ENCODE data around the gene DCBLD2.
"Not testable (repeated sequence)": the region's sequence is repeated elsewhere in the genome, so short reads cannot be mapped to it uniquely, and the experiment has no call there.

Gene DCBLD2

GRCh38 chr3:98893740-98894139, 7.8 kb downstream of the DCBLD2 start:
- H3K27ac ChIP-seq: no peak overlapping the region
- no peak overlapping the region for H3K4me3 ChIP-seq

- Histone ChIP-seq H3K4me3 (no peak overlapping the region), H3K27ac (no peak overlapping the region)
Observed at GRCh38 chr3:98892263-98892662, 9.2 kb downstream of the DCBLD2 start.

- no peak overlapping the region for H3K4me3 ChIP-seq
- H3K27ac ChIP-seq: no peak overlapping the region
Observed at GRCh38 chr3:98890965-98891910, 10.3 kb downstream of the DCBLD2 start.

GRCh38 chr3:98890181-98890835, 11.2 kb downstream of the DCBLD2 start:
- Histone ChIP-seq H3K4me3 (no peak overlapping the region), H3K27ac (no peak overlapping the region)

- H3K4me3 ChIP-seq: no peak overlapping the region
- H3K27ac ChIP-seq: no peak overlapping the region
Observed at GRCh38 chr3:98887684-98888083, 13.8 kb downstream of the DCBLD2 start.

- Histone ChIP-seq H3K4me3 (no peak overlapping the region), H3K27ac (no peak overlapping the region)
Observed at GRCh38 chr3:98886525-98886924, 15.0 kb downstream of the DCBLD2 start.

- H3K27ac ChIP-seq: no peak overlapping the region
- no peak overlapping the region for H3K4me3 ChIP-seq
Observed at GRCh38 chr3:98885851-98886250, 15.6 kb downstream of the DCBLD2 start.

- no peak overlapping the region for H3K27ac ChIP-seq
- no peak overlapping the region for H3K4me3 ChIP-seq
Observed at GRCh38 chr3:98884675-98885371, 16.7 kb downstream of the DCBLD2 start.

- H3K4me3 ChIP-seq, H3K27ac ChIP-seq: not testable (repeated sequence)
Observed at GRCh38 chr3:98882614-98883333, 18.7 kb downstream of the DCBLD2 start.

GRCh38 chr3:98877132-98877531, 24.4 kb downstream of the DCBLD2 start:
- H3K27ac ChIP-seq: no peak overlapping the region

GRCh38 chr3:98875535-98875934, 26.0 kb downstream of the DCBLD2 start:
- Histone ChIP-seq H3K27ac (no peak overlapping the region), H3K4me3 (no peak overlapping the region)

More at GRCh38 chr3:98877132-98877531, 24.4 kb downstream of the DCBLD2 start:
- H3K4me3 ChIP-seq: no peak overlapping the region

GRCh38 chr3:98874602-98875249, 26.8 kb downstream of the DCBLD2 start:
- no peak overlapping the region for H3K4me3 ChIP-seq

GRCh38 chr3:98869391-98869790, 32.1 kb downstream of the DCBLD2 start:
- Histone ChIP-seq H3K27ac (no peak overlapping the region), H3K4me3 (no peak overlapping the region)

More at GRCh38 chr3:98874602-98875249, 26.8 kb downstream of the DCBLD2 start:
- no peak overlapping the region for H3K27ac ChIP-seq

GRCh38 chr3:98857971-98858370, 43.5 kb downstream of the DCBLD2 start:
- not testable (repeated sequence) for H3K27ac ChIP-seq, H3K4me3 ChIP-seq

GRCh38 chr3:98857258-98857657, 44.2 kb downstream of the DCBLD2 start:
- H3K4me3 ChIP-seq, H3K27ac ChIP-seq: not testable (repeated sequence)

GRCh38 chr3:98856724-98857123, 44.8 kb downstream of the DCBLD2 start:
- H3K27ac ChIP-seq: no peak overlapping the region
- H3K4me3 ChIP-seq: no peak overlapping the region

GRCh38 chr3:98855806-98856400, 45.6 kb downstream of the DCBLD2 start:
- H3K27ac ChIP-seq: peak overlapping the region in 1 of 21 experiments; percentile 45

GRCh38 chr3:98848108-98848507, 53.4 kb downstream of the DCBLD2 start:
- Histone ChIP-seq H3K27ac (no peak overlapping the region), H3K4me3 (no peak overlapping the region)

More at GRCh38 chr3:98855806-98856400, 45.6 kb downstream of the DCBLD2 start:
- H3K4me3 ChIP-seq: no peak overlapping the region

GRCh38 chr3:98846101-98846500, 55.4 kb downstream of the DCBLD2 start:
- H3K27ac ChIP-seq: no peak overlapping the region
- H3K4me3 ChIP-seq: no peak overlapping the region
